A673 (cell line): ENCODE measurements around the gene DMGDH.
A peak's percentile ranks its signal among the peaks of the same experiment; 100 is the strongest.

Experiments
- EZH2 ChIP-seq: fragments of 200-600 bp; sonication (generic); IDR thresholded peaks from 2 replicates; pipeline ENCODE4 v1.6.1; 2017; ENCODE audit warnings: borderline replicate concordance, low read depth, mild to moderate bottlenecking, mixed read lengths, antibody characterized with exemption, low read length; ENCODE audit not compliant: poor library complexity, severe bottlenecking
- TF ChIP-seq, protein P1 (sequence below): fragments of 300-800, 200-600 bp; sonication (generic); conservative IDR thresholded peaks from 2 replicates; pipeline ENCODE4 v1.5.1; 2017; ENCODE audit warnings: low read depth, mild to moderate bottlenecking, antibody characterized with exemption, low read length, moderate library complexity, mixed read lengths

DNA sequence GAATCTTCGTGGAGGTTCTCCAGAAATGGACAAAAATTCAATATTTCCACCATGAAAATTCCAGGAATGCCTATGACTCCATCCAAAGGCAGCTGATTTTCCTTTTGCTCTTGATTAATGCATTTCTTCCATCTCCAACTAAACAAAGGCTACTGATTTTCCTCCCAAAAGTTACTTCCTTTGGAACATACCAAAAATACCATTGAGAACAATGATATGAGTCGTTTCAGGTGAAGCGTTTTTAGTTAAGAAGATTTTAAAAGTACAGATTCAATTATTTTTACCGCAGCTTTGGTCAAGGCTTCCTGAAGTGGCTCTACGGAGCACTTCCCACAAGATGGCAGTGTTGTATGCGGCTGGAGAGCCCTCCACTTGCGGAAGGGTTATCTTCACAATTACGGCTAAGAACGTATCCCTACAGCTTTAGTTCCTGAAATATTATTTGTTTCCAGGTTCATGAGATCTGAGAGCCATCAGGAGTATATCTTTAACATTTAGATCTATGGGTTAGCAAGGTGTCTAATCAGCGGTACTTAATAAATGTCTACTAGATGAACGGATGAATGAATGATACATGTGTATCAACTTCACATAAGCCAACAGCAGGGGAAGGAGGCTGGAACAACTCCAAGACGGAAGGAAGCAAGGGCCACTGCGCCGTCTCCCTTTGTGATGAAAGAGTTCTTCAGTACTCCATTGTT is 48.5 kb downstream of the DMGDH start:
- TF ChIP-seq, protein P1, sequence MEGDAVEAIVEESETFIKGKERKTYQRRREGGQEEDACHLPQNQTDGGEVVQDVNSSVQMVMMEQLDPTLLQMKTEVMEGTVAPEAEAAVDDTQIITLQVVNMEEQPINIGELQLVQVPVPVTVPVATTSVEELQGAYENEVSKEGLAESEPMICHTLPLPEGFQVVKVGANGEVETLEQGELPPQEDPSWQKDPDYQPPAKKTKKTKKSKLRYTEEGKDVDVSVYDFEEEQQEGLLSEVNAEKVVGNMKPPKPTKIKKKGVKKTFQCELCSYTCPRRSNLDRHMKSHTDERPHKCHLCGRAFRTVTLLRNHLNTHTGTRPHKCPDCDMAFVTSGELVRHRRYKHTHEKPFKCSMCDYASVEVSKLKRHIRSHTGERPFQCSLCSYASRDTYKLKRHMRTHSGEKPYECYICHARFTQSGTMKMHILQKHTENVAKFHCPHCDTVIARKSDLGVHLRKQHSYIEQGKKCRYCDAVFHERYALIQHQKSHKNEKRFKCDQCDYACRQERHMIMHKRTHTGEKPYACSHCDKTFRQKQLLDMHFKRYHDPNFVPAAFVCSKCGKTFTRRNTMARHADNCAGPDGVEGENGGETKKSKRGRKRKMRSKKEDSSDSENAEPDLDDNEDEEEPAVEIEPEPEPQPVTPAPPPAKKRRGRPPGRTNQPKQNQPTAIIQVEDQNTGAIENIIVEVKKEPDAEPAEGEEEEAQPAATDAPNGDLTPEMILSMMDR: peak; percentile 94
- no peak for TF ChIP-seq EZH2
